PFSK-1 (cell line): ENCODE measurements around the gene RNF215.

Experiments
- POLR2AphosphoS5 ChIP-seq: IDR thresholded peaks from 2 replicates; pipeline ENCODE4 v1.6.1; 2012; ENCODE audit warnings: low read depth, mild to moderate bottlenecking, control low read depth, low read length, moderate library complexity
- SIN3A ChIP-seq: IDR thresholded peaks from 2 replicates; pipeline ENCODE4 v1.6.1; 2012; ENCODE audit warnings: mild to moderate bottlenecking, low read length, moderate library complexity, borderline replicate concordance; ENCODE audit not compliant: insufficient read depth
- TAF1 ChIP-seq: IDR thresholded peaks from 2 replicates; pipeline ENCODE4 v1.6.1; 2012; ENCODE audit warnings: low read length, control low read depth, borderline replicate concordance; ENCODE audit not compliant: insufficient read depth

GRCh38 chr22:30361916-30362650 is 25.1 kb downstream of the RNF215 start:
- TF ChIP-seq SIN3A (no peak), TAF1 (no peak), POLR2AphosphoS5 (no peak)
